GM23338 (cell line): ENCODE results near the gene CD8A.
"Not testable (repeated sequence)": the region's sequence is repeated elsewhere in the genome, so short reads cannot be mapped to it uniquely, and the experiment has no call there.

Experiments used
- CREB1 ChIP-seq: fragments of 250-450 bp; sonication (Bioruptor Pico); IDR thresholded peaks from 2 replicates; pipeline ENCODE4 v1.5.0; 2020; ENCODE audit warnings: low read depth, mild to moderate bottlenecking, moderate library complexity
- CTCF ChIP-seq, 2 experiments: fragments of 200-600 bp in 1 of 2; sonication (generic) in 1 of 2; conservative IDR thresholded peaks; 2 replicates each; pipeline versions ENCODE4 v1.5.1 to v1.6.1; 2016 to 2017; ENCODE audit warnings: antibody characterized with exemption in 2 of 2, low read depth in 2 of 2, mild to moderate bottlenecking in 2 of 2, moderate library complexity in 1 of 2
- ETS1 ChIP-seq: IDR thresholded peaks from 2 replicates; pipeline ENCODE4 v1.6.1; 2016; ENCODE audit warnings: antibody characterized with exemption
- EZH2 ChIP-seq: fragments of 200-600 bp; sonication (generic); IDR thresholded peaks from one replicate; pipeline ENCODE4 v1.8.0; 2017; ENCODE audit warnings: antibody characterized with exemption, mild to moderate bottlenecking, low read depth; ENCODE audit not compliant: unreplicated experiment
- EZH2phosphoT487 ChIP-seq: fragments of 200-600 bp; sonication (generic); IDR thresholded peaks from one replicate; pipeline ENCODE4 v1.8.1; 2018; ENCODE audit warnings: antibody characterized with exemption; ENCODE audit not compliant: unreplicated experiment
- JUNB ChIP-seq: IDR thresholded peaks from one replicate; pipeline ENCODE4 v1.6.1; 2016; ENCODE audit warnings: antibody characterized with exemption; ENCODE audit not compliant: unreplicated experiment
- NANOG ChIP-seq: IDR thresholded peaks from 2 replicates; pipeline ENCODE4 v1.6.1; 2016; ENCODE audit warnings: antibody characterized with exemption, borderline replicate concordance
- POLR2AphosphoS5 ChIP-seq: IDR thresholded peaks from 2 replicates; pipeline ENCODE4 v1.6.1; 2016; ENCODE audit warnings: antibody characterized with exemption, low read depth
- REST ChIP-seq: IDR thresholded peaks from one replicate; pipeline ENCODE4 v1.6.1; 2018; ENCODE audit warnings: antibody characterized with exemption; ENCODE audit not compliant: unreplicated experiment
- STAT1 ChIP-seq: IDR thresholded peaks from one replicate; pipeline ENCODE4 v1.6.1; 2016; ENCODE audit warnings: antibody characterized with exemption; ENCODE audit not compliant: unreplicated experiment
- ZNF114 ChIP-seq: fragments of 250-450 bp; sonication (Bioruptor Pico); IDR thresholded peaks from 2 replicates; pipeline ENCODE4 v1.5.0; 2020; ENCODE audit warnings: mild to moderate bottlenecking, moderate library complexity
- ZNF331 ChIP-seq: fragments of 250-450 bp; sonication (Bioruptor Pico); IDR thresholded peaks from 2 replicates; pipeline ENCODE4 v1.5.0; 2020; ENCODE audit warnings: low read depth, mild to moderate bottlenecking, moderate library complexity

GRCh38 chr2:86839871-86840548 is 49.3 kb upstream of the CD8A start:
- TF ChIP-seq CTCF (conservative IDR thresholded peaks at IDR 0.05; ENCODE audit: low read depth in 2 of 2); POLR2AphosphoS5; EZH2; CREB1 (CRISPR knock-in tag); REST; JUNB; EZH2phosphoT487; ZNF114 (CRISPR knock-in tag); NANOG; ZNF331; STAT1; ETS1: not testable (repeated sequence)
